ENCODE results near the gene STAU1. TPM values are rescaled to one million over a fixed set of nuclear protein-coding genes. Genes with fewer than 3 reads are reported as not detected.

Gene STAU1
- polyA plus RNA-seq, 1 of the 3 experiments (the other 2 are of a cell fraction), result 48.2 TPM

DNA sequence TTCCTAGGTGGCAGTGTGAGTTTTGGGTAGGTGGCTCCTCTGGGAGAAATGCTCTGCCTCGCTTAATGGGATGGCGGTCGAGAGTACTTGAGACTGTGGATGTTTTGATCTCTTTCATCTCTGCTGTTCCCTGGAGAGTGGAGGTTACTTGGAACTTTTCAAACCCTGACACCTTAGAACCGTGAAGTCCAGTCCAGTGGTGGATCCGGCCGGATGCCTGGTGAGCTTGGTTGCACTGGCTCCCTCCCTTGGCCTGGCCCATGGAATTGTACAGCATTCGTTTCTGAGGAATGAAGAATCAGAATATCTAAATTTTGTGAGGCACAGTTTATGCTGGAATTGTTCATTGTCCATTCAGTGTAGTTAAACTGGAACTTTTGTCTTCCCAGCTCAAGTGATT is 91.0 kb downstream of the STAU1 start:
- H3K36me3 ChIP-seq (replicated peaks in 1 of 2; ENCODE audit: control insufficient read depth in 1 of 2, insufficient read depth in 2 of 2, low read length in 1 of 2), result peaks cover 64 to 74% of the 10 kb centered on the region in 2 experiments
- H3K9ac ChIP-seq, result no peak overlapping the region
- no peak overlapping the region for H2AFZ ChIP-seq (ENCODE audit: low read depth)
- no peaks in the 10 kb centered on the region for H4K20me1 ChIP-seq (ENCODE audit: insufficient read depth)
- no peak overlapping the region for H3K4me3 ChIP-seq (ENCODE audit: low read depth in 2 of 2, low read length in 1 of 2)
- H3K4me2 ChIP-seq, result no peak overlapping the region
- WGBS (ENCODE audit: low lambda C conversion rate), result 92% methylated on average over 7 of the region's 7 CpGs
- H3K4me1 ChIP-seq (ENCODE audit: control insufficient read depth in 1 of 2, insufficient read depth in 2 of 2, low read depth in 1 of 2, low read length in 1 of 2), result no peaks in the 10 kb centered on the region
- no peak overlapping the region for H3K27ac ChIP-seq (ENCODE audit: low read depth in 2 of 2, low read length in 1 of 2)
- no peaks in the 10 kb centered on the region for H3K9me3 ChIP-seq
- peaks cover 17% of the 10 kb centered on the region; the same call in 1 of the 2 replicates for H3K79me2 ChIP-seq (ENCODE audit: insufficient read depth)
- no peak for DNase-seq
- no peak for TF ChIP-seq TCF12 (IDR thresholded peaks at IDR 0.05)
- TF ChIP-seq NFIC (IDR thresholded peaks at IDR 0.05; ENCODE audit: borderline replicate concordance), result no peak
- ChIA-PET CTCF (interaction anchor here (1.0 to 1.8 kb wide), 2 partner anchors 41 to 120 kb away, joined by 3 to 6 read pairs; no protein-coding TSS in a partner anchor), POLR2A (no interaction called here)
- no peaks in the 10 kb centered on the region for H3K9me2 ChIP-seq
- H3K27me3 ChIP-seq (ENCODE audit: insufficient read depth), result no peaks in the 10 kb centered on the region
- H3F3A ChIP-seq (replicated peaks; ENCODE audit: insufficient read depth), result peaks cover 7% of the 10 kb centered on the region

DNA sequence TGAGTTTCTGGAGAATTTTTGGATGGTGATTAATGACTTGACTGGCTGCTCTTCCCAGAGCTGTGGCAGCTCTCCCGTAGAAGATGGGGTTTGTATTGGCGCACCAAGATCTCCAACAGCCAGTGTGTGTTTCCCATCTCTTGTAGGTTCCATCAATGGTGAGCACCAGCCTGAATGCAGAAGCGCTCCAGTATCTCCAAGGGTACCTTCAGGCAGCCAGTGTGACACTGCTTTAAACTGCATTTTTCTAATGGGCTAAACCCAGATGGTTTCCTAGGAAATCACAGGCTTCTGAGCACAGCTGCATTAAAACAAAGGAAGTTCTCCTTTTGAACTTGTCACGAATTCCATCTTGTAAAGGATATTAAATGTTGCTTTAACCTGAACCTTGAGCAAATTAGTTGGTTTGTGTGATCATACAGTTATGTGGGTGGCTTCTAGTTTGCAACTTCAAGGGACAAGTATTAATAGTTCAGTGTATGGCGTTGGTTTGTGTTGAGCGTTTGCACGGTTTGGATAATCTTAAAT is 91.9 kb downstream of the STAU1 start:
- H3K27me3 ChIP-seq (ENCODE audit: insufficient read depth), result no peaks in the 10 kb centered on the region
- H3K4me3 ChIP-seq (ENCODE audit: low read depth in 2 of 2, low read length in 1 of 2), result no peak overlapping the region
- H4K20me1 ChIP-seq (ENCODE audit: insufficient read depth), result no peaks in the 10 kb centered on the region
- H3K9ac ChIP-seq, result no peak overlapping the region
- H3K9me3 ChIP-seq, result no peaks in the 10 kb centered on the region
- no peaks in the 10 kb centered on the region for H3K9me2 ChIP-seq
- no peak overlapping the region for H3K4me2 ChIP-seq
- ChIA-PET POLR2A (no interaction called here), CTCF (interaction anchor here (1.8 kb wide), 1 partner anchor 121 kb away, joined by 6 read pairs; no protein-coding TSS in a partner anchor)
- H3K4me1 ChIP-seq (ENCODE audit: control insufficient read depth in 1 of 2, insufficient read depth in 2 of 2, low read depth in 1 of 2, low read length in 1 of 2), result no peaks in the 10 kb centered on the region
- 86% methylated on average over 7 of the region's 7 CpGs for WGBS (ENCODE audit: low lambda C conversion rate)
- no peak overlapping the region for H2AFZ ChIP-seq (ENCODE audit: low read depth)
- peaks cover 60 to 74% of the 10 kb centered on the region in 2 experiments for H3K36me3 ChIP-seq (replicated peaks in 1 of 2; ENCODE audit: control insufficient read depth in 1 of 2, insufficient read depth in 2 of 2, low read length in 1 of 2)
- H3K79me2 ChIP-seq (ENCODE audit: insufficient read depth), result peaks cover 17% of the 10 kb centered on the region; the same call in 1 of the 2 replicates
- H3F3A ChIP-seq (replicated peaks; ENCODE audit: insufficient read depth), result peaks cover 7% of the 10 kb centered on the region
- DNase-seq, result no peak
- no peak overlapping the region for H3K27ac ChIP-seq (ENCODE audit: low read depth in 2 of 2, low read length in 1 of 2)
- TF ChIP-seq SMC3 (IDR thresholded peaks at IDR 0.05; ENCODE audit: low read depth, low read length) (no peak), NRF1 (IDR thresholded peaks at IDR 0.05; ENCODE audit: low read depth, low read length) (no peak), FOXJ3 (CRISPR knock-in tag; IDR thresholded peaks at IDR 0.05) (no peak), TAF1 (IDR thresholded peaks at IDR 0.05; ENCODE audit: borderline replicate concordance, low read depth, low read length) (no peak), TCF12 (IDR thresholded peaks at IDR 0.05) (no peak), ELF1 (IDR thresholded peaks at IDR 0.05) (no peak), RCOR1 (IDR thresholded peaks at IDR 0.05; ENCODE audit: low read length) (no peak), GATA2 (CRISPR knock-in tag; IDR thresholded peaks at IDR 0.05) (no peak), MXI1 (IDR thresholded peaks at IDR 0.05; ENCODE audit: low read depth, low read length) (no peak), GABPA (IDR thresholded peaks at IDR 0.05; ENCODE audit: low read depth) (no peak), FOSL2 (IDR thresholded peaks at IDR 0.05; ENCODE audit: borderline replicate concordance, low read depth) (no peak), SIN3A (IDR thresholded peaks at IDR 0.05; ENCODE audit: borderline replicate concordance, low read depth, low read length) (no peak), FOXM1 (IDR thresholded peaks at IDR 0.05; ENCODE audit: low read depth) (no peak), YY1 (IDR thresholded peaks at IDR 0.05; ENCODE audit: low read depth) (no peak), RXRA (IDR thresholded peaks at IDR 0.05; ENCODE audit: borderline replicate concordance, low read depth) (no peak)
- TF ChIP-seq, protein P1, sequence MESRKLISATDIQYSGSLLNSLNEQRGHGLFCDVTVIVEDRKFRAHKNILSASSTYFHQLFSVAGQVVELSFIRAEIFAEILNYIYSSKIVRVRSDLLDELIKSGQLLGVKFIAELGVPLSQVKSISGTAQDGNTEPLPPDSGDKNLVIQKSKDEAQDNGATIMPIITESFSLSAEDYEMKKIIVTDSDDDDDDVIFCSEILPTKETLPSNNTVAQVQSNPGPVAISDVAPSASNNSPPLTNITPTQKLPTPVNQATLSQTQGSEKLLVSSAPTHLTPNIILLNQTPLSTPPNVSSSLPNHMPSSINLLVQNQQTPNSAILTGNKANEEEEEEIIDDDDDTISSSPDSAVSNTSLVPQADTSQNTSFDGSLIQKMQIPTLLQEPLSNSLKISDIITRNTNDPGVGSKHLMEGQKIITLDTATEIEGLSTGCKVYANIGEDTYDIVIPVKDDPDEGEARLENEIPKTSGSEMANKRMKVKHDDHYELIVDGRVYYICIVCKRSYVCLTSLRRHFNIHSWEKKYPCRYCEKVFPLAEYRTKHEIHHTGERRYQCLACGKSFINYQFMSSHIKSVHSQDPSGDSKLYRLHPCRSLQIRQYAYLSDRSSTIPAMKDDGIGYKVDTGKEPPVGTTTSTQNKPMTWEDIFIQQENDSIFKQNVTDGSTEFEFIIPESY (IDR thresholded peaks at IDR 0.05; ENCODE audit: borderline replicate concordance, low read depth), result no peak
- TF ChIP-seq, protein P2, sequence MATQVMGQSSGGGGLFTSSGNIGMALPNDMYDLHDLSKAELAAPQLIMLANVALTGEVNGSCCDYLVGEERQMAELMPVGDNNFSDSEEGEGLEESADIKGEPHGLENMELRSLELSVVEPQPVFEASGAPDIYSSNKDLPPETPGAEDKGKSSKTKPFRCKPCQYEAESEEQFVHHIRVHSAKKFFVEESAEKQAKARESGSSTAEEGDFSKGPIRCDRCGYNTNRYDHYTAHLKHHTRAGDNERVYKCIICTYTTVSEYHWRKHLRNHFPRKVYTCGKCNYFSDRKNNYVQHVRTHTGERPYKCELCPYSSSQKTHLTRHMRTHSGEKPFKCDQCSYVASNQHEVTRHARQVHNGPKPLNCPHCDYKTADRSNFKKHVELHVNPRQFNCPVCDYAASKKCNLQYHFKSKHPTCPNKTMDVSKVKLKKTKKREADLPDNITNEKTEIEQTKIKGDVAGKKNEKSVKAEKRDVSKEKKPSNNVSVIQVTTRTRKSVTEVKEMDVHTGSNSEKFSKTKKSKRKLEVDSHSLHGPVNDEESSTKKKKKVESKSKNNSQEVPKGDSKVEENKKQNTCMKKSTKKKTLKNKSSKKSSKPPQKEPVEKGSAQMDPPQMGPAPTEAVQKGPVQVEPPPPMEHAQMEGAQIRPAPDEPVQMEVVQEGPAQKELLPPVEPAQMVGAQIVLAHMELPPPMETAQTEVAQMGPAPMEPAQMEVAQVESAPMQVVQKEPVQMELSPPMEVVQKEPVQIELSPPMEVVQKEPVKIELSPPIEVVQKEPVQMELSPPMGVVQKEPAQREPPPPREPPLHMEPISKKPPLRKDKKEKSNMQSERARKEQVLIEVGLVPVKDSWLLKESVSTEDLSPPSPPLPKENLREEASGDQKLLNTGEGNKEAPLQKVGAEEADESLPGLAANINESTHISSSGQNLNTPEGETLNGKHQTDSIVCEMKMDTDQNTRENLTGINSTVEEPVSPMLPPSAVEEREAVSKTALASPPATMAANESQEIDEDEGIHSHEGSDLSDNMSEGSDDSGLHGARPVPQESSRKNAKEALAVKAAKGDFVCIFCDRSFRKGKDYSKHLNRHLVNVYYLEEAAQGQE (IDR thresholded peaks at IDR 0.05; ENCODE audit: low read depth, low read length), result no peak
- TF ChIP-seq, protein P3, sequence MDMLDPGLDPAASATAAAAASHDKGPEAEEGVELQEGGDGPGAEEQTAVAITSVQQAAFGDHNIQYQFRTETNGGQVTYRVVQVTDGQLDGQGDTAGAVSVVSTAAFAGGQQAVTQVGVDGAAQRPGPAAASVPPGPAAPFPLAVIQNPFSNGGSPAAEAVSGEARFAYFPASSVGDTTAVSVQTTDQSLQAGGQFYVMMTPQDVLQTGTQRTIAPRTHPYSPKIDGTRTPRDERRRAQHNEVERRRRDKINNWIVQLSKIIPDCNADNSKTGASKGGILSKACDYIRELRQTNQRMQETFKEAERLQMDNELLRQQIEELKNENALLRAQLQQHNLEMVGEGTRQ (IDR thresholded peaks at IDR 0.05; ENCODE audit: borderline replicate concordance, low read depth, low read length), result no peak
- TF ChIP-seq, protein P4, sequence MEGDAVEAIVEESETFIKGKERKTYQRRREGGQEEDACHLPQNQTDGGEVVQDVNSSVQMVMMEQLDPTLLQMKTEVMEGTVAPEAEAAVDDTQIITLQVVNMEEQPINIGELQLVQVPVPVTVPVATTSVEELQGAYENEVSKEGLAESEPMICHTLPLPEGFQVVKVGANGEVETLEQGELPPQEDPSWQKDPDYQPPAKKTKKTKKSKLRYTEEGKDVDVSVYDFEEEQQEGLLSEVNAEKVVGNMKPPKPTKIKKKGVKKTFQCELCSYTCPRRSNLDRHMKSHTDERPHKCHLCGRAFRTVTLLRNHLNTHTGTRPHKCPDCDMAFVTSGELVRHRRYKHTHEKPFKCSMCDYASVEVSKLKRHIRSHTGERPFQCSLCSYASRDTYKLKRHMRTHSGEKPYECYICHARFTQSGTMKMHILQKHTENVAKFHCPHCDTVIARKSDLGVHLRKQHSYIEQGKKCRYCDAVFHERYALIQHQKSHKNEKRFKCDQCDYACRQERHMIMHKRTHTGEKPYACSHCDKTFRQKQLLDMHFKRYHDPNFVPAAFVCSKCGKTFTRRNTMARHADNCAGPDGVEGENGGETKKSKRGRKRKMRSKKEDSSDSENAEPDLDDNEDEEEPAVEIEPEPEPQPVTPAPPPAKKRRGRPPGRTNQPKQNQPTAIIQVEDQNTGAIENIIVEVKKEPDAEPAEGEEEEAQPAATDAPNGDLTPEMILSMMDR (IDR thresholded peaks at IDR 0.05), result no peak
